IMR-90 (cell line): ENCODE measurements around the gene DUXA. TPM values are rescaled to one million over a fixed set of nuclear protein-coding genes. Genes with fewer than 3 reads are reported as not detected.

Experiments
- ATAC-seq: fragments of 200-7000 bp; cut with Tn5 transposase; 2 replicates; pipeline ENCODE4 v1.9.1; 2020; ENCODE audit warnings: low read depth, mild to moderate bottlenecking, moderate library complexity
- BruUV-seq: library from RNA; stranded (reverse); fragments of 400-500 nt; replicated peaks from 2 replicates; lab custom pipeline; 2021; lab: Mats Ljungman, UMichigan
- CTCF ChIA-PET: fragments of 300-600 bp; formaldehyde crosslinking; extraction: SDS; loops from one replicate; lab custom pipeline; 2021; ENCODE audit warnings: antibody characterized with exemption; lab: Yijun Ruan, JAX
- POLR2A ChIA-PET: fragments of 300-600 bp; sonication (Branson Sonifier 250); formaldehyde crosslinking; loops from one replicate; lab custom pipeline; 2022; ENCODE audit warnings: antibody characterized with exemption; ENCODE audit not compliant: unreplicated experiment; lab: Charles Lee
- DNase-seq: peaks from one replicate; pipeline ENCODE4 v3.0.0; 2013
- H2AFZ ChIP-seq: replicated peaks from 2 replicates; pipeline ENCODE3; 2013; ENCODE audit warnings: low read length, mild to moderate bottlenecking; ENCODE audit not compliant: poor library complexity
- H2AK5ac ChIP-seq: 2 replicates; pipeline ENCODE4 v1.6.1; 2013; ENCODE audit warnings: low read depth, low read length, inconsistent platforms
- H2AK9ac ChIP-seq: replicated peaks from 2 replicates; pipeline ENCODE3; 2013; ENCODE audit warnings: mild to moderate bottlenecking, low read depth, low read length, moderate library complexity; ENCODE audit not compliant: poor library complexity
- H2BK120ac ChIP-seq: 2 replicates; pipeline ENCODE4 v1.6.1; 2013; ENCODE audit warnings: low read depth, low read length, inconsistent platforms
- H2BK15ac ChIP-seq: 3 replicates; pipeline ENCODE4 v1.6.1; 2013; ENCODE audit warnings: low read depth, low read length, inconsistent platforms
- H2BK20ac ChIP-seq: 2 replicates; pipeline ENCODE4 v1.6.1; 2013; ENCODE audit warnings: low read depth, mild to moderate bottlenecking, inconsistent platforms, low read length, moderate library complexity
- H2BK5ac ChIP-seq: 2 replicates; pipeline ENCODE4 v1.6.1; 2013; ENCODE audit warnings: mild to moderate bottlenecking, low read depth, low read length, inconsistent platforms; ENCODE audit not compliant: poor library complexity, severe bottlenecking
- H3K14ac ChIP-seq: replicated peaks from 2 replicates; pipeline ENCODE4 v1.6.1; 2013; ENCODE audit warnings: low read depth, low read length, inconsistent platforms
- H3K18ac ChIP-seq: 2 replicates; pipeline ENCODE4 v1.6.1; 2013; ENCODE audit warnings: low read depth, low read length, control low read depth
- H3K23ac ChIP-seq: 2 replicates; pipeline ENCODE4 v1.6.1; 2013; ENCODE audit warnings: low read depth, low read length, inconsistent platforms
- H3K27ac ChIP-seq: 2 replicates; pipeline ENCODE4 v1.5.1; 2013; ENCODE audit warnings: mild to moderate bottlenecking, control low read depth, low read length; ENCODE audit not compliant: insufficient read depth
- H3K27me3 ChIP-seq: 2 replicates; pipeline ENCODE4 v1.6.1; 2013; ENCODE audit warnings: low read length; ENCODE audit not compliant: control insufficient read depth, insufficient read depth
- H3K36me3 ChIP-seq: 2 replicates; pipeline ENCODE4 v1.6.1; 2013; ENCODE audit warnings: low read length, mixed read lengths; ENCODE audit not compliant: control insufficient read depth, insufficient read depth
- H3K4ac ChIP-seq: 2 replicates; pipeline ENCODE4 v1.6.1; 2013; ENCODE audit warnings: low read depth, low read length, inconsistent platforms
- H3K4me1 ChIP-seq: 2 replicates; pipeline ENCODE4 v1.6.1; 2013; ENCODE audit warnings: low read length, mixed read lengths; ENCODE audit not compliant: control insufficient read depth, insufficient read depth
- H3K4me2 ChIP-seq: 2 replicates; pipeline ENCODE4 v1.6.1; 2013; ENCODE audit warnings: low read depth, mild to moderate bottlenecking, control low read depth, low read length, moderate library complexity
- H3K4me3 ChIP-seq: 2 replicates; pipeline ENCODE4 v1.5.1; 2013; ENCODE audit warnings: low read depth, mild to moderate bottlenecking, control low read depth, low read length, moderate library complexity; ENCODE audit not compliant: insufficient read depth
- H3K56ac ChIP-seq: 2 replicates; pipeline ENCODE4 v1.6.1; 2013; ENCODE audit warnings: low read length, inconsistent platforms; ENCODE audit not compliant: insufficient read depth; ENCODE audit errors: extremely low read depth
- H3K79me1 ChIP-seq, 2 experiments: 2 replicates each; pipeline ENCODE4 v1.6.1; 2013; ENCODE audit warnings: low read length in 2 of 2, inconsistent platforms in 1 of 2, low read depth in 1 of 2
- H3K9ac ChIP-seq: 2 replicates; pipeline ENCODE4 v1.6.1; 2013; ENCODE audit warnings: low read depth, low read length, control low read depth
- H3K9me1 ChIP-seq: 2 replicates; pipeline ENCODE4 v1.6.1; 2013; ENCODE audit warnings: low read length, inconsistent platforms; ENCODE audit not compliant: insufficient read depth
- H3K9me3 ChIP-seq: 2 replicates; pipeline ENCODE4 v1.6.1; 2013; ENCODE audit warnings: low read length; ENCODE audit not compliant: control insufficient read depth, insufficient read depth
- H4K20me1 ChIP-seq: 2 replicates; pipeline ENCODE4 v1.6.1; 2013; ENCODE audit warnings: low read length, inconsistent platforms; ENCODE audit not compliant: insufficient read depth
- H4K5ac ChIP-seq: 2 replicates; pipeline ENCODE4 v1.6.1; 2013; ENCODE audit warnings: mild to moderate bottlenecking, low read depth, low read length, control low read depth
- H4K8ac ChIP-seq, 2 experiments: 2 replicates each; pipeline ENCODE4 v1.6.1; 2013; ENCODE audit warnings: low read depth in 2 of 2, low read length in 2 of 2, control low read depth in 1 of 2, inconsistent platforms in 1 of 2
- H4K91ac ChIP-seq: 2 replicates; pipeline ENCODE4 v1.6.1; 2013; ENCODE audit warnings: low read depth, low read length, inconsistent platforms; ENCODE audit not compliant: insufficient read depth
- CEBPB ChIP-seq: IDR thresholded peaks from 2 replicates; pipeline ENCODE4 v1.6.1; 2012; ENCODE audit warnings: low read depth, low read length, improper control_type of control experiment
- FOS ChIP-seq: fragments of 150-350 bp; IDR thresholded peaks from 2 replicates; pipeline ENCODE4 v1.6.1; 2016; ENCODE audit warnings: low read depth, low read length
- MAFK ChIP-seq: IDR thresholded peaks from 2 replicates; pipeline ENCODE4 v1.6.1; 2012; ENCODE audit warnings: low read depth, low read length, improper control_type of control experiment
- MAZ ChIP-seq: IDR thresholded peaks from 2 replicates; pipeline ENCODE4 v1.6.1; 2012; ENCODE audit warnings: low read depth, mild to moderate bottlenecking, low read length, improper control_type of control experiment, moderate library complexity, borderline replicate concordance
- MXI1 ChIP-seq: IDR thresholded peaks from 2 replicates; pipeline ENCODE4 v1.6.1; 2012; ENCODE audit warnings: low read depth, mild to moderate bottlenecking, low read length, moderate library complexity, borderline replicate concordance
- NFE2L2 ChIP-seq: fragments of 150-350 bp; IDR thresholded peaks from 2 replicates; pipeline ENCODE4 v1.6.1; 2016; ENCODE audit warnings: low read depth, mild to moderate bottlenecking, low read length
- POLR2A ChIP-seq: IDR thresholded peaks from 2 replicates; pipeline ENCODE4 v1.6.1; 2012; ENCODE audit warnings: mild to moderate bottlenecking, low read depth, low read length
- RFX5 ChIP-seq: IDR thresholded peaks from 2 replicates; pipeline ENCODE4 v1.8.0; 2012; ENCODE audit warnings: low read depth, mild to moderate bottlenecking, low read length, moderate library complexity
- WGBS, 2 experiments: methylation state at CpG; one replicate each; pipeline versions ENCODE4 v1.1.5 to v1.1.7; 2013; ENCODE audit warnings: missing lambda C conversion rate in 2 of 2; ENCODE audit not compliant: insufficient read length in 1 of 2; ENCODE audit errors: extremely low coverage in 2 of 2; 5-methylcytosine and 5-hydroxymethylcytosine counted together
- dilution Hi-C: fragments of 300-500 bp; cut with HindIII; formaldehyde crosslinking; loops from one replicate; pipeline ENCODE4 v1.14.3; 2018; ENCODE audit warnings: low sequenced_read_pairs; ENCODE audit not compliant: unreplicated experiment
- in situ Hi-C: fragments of 300-500 bp; cut with MboI; formaldehyde crosslinking; loops from 3 replicates; pipeline ENCODE4 v1.14.3; 2019; ENCODE audit warnings: low sequenced_read_pairs, inconsistent platforms, mixed read lengths
- intact Hi-C: fragments of 100-400 bp; cut with micrococcal nuclease; formaldehyde crosslinking; loops from 2 replicates; pipeline ENCODE4 v1.10.0; 2022
- polyA plus RNA-seq, 3 experiments: library from polyadenylated mRNA; depleted of rRNA; stranded (reverse); fragments of >200 nt; gene quantifications; 2 replicates each; pipeline ENCODE4 v1.2.3, GENCODE V29; 2012; ENCODE audit warnings: low replicate concordance in 1 of 3
- total RNA-seq: library from RNA; depleted of rRNA; stranded (reverse); fragments of >200 nt; gene quantifications from 2 replicates; pipeline ENCODE4 v1.2.3, GENCODE V29; 2012
- TF ChIP-seq, protein P1 (sequence below): conservative IDR thresholded peaks from 2 replicates; pipeline ENCODE4 v1.5.1; 2012; ENCODE audit warnings: mild to moderate bottlenecking, low read depth, low read length, improper control_type of control experiment

The DUXA gene
- total and polyA plus RNA-seq, 2 of the 4 experiments (the other 2 are of a cell fraction), result not detected

DNA sequence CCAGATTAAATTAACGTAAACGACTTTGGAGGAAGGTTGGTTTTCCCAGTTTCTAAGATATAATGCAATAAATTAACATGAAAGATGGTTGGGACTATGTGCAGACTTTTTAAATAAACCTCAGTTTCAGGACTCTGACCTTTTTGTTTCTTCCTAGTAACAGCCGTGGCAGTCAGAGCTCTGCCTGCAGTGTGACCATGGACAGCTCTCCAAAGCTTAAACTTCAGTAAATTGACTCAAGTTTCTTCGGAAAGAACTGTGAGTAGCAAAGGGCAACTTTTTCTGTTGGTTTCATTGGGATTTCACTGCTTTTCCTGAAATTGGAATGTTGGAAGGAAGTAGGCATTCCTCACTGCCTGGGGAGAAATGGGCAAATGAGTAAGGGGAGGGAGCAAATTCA, 43.4 kb downstream of the DUXA start:
- Histone ChIP-seq H3K4ac (no peak overlapping the region), H3K79me1 (no peaks in the 10 kb centered on the region), H3K56ac (no peak overlapping the region), H2BK5ac (no peak overlapping the region), H3K4me2 (no peak overlapping the region), H3K27me3 (no peaks in the 10 kb centered on the region), H3K23ac (no peak overlapping the region), H3K27ac (no peak overlapping the region), H3K4me1 (no peaks in the 10 kb centered on the region), H4K5ac (no peak overlapping the region), H2AK9ac (no peak overlapping the region), H4K91ac (no peak overlapping the region), H3K36me3 (no peaks in the 10 kb centered on the region), H2AFZ (no peak overlapping the region), H2BK15ac (no peak overlapping the region), H3K9me3 (peaks cover 9% of the 10 kb centered on the region), H3K14ac (no peak overlapping the region), H3K4me3 (no peak overlapping the region), H2BK20ac (no peak overlapping the region), H3K18ac (no peak overlapping the region), H4K8ac (no peak overlapping the region), H3K9ac (no peak overlapping the region), H2AK5ac (no peak overlapping the region), H2BK120ac (no peak overlapping the region), H3K9me1 (no peaks in the 10 kb centered on the region), H4K20me1 (no peaks in the 10 kb centered on the region)
- BruUV-seq, result no TSS peak
- DNase-seq (no peak), ATAC-seq (no peak)
- TF ChIP-seq RFX5 (no peak), MAZ (no peak), MAFK (no peak), CEBPB (no peak), MXI1 (no peak), POLR2A (no peak), NFE2L2 (no peak), FOS (no peak)
- TF ChIP-seq, protein P1, sequence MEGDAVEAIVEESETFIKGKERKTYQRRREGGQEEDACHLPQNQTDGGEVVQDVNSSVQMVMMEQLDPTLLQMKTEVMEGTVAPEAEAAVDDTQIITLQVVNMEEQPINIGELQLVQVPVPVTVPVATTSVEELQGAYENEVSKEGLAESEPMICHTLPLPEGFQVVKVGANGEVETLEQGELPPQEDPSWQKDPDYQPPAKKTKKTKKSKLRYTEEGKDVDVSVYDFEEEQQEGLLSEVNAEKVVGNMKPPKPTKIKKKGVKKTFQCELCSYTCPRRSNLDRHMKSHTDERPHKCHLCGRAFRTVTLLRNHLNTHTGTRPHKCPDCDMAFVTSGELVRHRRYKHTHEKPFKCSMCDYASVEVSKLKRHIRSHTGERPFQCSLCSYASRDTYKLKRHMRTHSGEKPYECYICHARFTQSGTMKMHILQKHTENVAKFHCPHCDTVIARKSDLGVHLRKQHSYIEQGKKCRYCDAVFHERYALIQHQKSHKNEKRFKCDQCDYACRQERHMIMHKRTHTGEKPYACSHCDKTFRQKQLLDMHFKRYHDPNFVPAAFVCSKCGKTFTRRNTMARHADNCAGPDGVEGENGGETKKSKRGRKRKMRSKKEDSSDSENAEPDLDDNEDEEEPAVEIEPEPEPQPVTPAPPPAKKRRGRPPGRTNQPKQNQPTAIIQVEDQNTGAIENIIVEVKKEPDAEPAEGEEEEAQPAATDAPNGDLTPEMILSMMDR, result no peak
- intact Hi-C loops (no loop called here), in situ Hi-C loops (no loop called here), dilution Hi-C loops (no loop called here)
- ChIA-PET POLR2A (no interaction called here), CTCF (no interaction called here)
- no CpG with 5 or more reads among the region's 4 CpGs for WGBS, 2 experiments
